Stimulated activated CD4-positive, alpha-beta T cell treated with anti-CD3 and anti-CD28 coated beads, Interleukin-1b, Interleukin-23, amount 100 ng/mL, for 1 hour (primary cell): ENCODE results near the gene SYNDIG1.

Source experiments
- DNase-seq, 2 donors: peaks; one replicate each; pipeline ENCODE4 v3.0.0-alpha.2; 2020; ENCODE audit warnings: low read depth in 2 of 2

SYNDIG1 gene

DNA sequence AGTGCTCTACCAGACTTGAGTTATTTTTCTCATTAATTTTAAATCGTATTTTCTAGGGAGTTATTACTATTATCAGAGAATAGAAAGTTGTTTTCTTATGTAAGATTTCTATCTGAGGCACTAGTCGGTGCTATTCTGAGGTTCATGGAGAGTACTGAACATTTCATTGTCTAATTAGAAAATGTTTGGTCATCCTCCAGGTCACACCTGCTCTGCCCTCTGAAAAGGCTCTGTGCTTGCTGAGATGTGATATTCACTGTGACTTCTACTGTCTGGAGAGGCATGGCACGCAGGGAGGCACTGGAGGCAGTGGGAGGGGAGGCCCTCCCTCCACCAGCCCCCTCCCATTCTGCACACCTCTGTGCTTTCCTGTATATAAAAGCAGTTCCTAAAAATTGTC lies 3.0 kb downstream of the SYNDIG1 start:
- DNase-seq, result no peak

DNA sequence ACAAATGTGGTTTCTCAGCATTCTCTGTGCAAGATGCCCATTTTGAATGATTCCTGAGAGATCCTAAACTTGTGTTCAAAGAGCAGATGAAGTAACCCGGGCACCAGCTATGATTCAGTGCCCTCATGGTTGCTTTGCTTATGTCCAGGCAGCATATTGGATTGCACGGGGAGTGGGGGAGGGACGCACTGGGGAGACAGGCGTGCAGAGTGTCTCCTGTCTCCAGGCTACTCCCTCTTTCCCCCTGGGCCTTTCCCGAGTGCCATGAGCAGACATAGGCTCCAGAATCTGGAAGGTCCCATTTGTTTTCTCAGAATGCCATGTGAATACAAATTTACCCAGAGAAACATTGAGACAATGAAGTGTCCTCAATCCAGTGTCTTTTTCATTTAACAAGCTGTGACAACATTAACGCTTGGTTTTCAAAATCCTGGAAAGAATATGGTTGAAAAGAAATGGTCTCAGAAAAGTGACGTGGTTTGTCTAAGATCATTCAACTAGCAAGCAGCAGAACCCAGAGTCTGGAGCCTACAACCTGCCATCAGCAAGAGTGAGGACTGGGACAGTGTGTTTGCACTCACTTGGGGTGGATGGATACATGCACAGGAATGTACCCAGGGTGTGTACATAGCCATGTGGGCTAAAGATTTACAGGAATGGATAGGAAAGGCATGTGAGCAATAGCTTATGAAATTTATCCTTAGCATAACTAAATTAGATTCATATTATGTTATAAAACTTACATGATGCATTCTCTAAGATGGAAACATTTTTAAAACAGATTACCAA lies 4.2 kb downstream of the SYNDIG1 start:
- no peak for DNase-seq

DNA sequence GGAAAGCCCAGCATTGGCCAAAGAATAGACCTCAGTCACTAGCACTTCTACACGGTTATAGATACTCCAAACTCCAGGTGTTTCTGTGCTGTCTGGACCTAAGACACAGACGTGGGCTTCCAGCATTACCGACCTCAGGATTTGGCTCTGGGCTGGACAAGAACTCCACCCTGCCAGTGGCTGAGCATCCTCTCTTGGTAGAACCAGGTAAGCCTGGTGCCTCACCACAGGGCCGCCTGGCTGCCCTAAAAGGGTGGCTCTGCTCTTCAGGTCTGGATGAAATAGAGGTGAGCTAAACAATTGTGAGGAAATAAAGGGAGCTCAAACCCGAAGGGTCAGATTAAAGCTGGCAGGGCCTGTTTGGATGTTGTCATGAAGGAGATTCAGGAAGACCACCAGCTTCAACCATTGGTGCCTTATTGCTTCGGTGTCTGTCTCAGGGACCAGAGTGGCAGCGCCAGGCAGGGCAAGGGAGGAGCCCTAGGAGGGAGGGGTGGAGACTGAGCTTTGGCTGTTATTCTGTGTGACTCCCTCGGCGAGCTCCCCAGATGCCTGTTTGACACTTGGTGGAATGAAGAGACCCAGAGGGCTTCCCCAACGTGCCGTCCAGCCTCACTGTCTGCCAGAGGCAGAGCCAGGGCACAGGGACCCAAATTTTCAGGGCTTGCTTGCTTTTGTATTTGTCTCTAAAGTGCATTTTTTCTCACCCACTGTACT lies 8.6 kb downstream of the SYNDIG1 start:
- no peak for DNase-seq

DNA sequence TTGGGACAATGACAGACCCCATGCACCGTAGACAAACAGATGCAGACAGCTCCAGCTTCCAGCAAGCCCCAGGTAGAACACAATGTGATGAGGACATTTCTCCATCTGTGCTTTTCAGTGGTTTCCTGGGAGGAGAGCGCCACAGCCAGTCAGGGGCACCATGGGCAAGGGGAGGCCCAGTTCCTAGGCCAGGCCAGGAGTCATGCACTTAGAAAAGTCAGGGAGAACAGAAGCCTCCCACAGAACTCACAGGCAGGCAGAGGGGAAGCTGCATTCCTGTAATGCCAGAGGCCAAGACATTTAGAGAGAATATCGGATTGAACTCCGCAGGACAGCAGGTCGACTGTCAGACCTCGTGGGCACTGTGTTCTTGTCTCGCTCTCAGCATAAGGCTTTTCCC lies 9.2 kb downstream of the SYNDIG1 start:
- no peak for DNase-seq

DNA sequence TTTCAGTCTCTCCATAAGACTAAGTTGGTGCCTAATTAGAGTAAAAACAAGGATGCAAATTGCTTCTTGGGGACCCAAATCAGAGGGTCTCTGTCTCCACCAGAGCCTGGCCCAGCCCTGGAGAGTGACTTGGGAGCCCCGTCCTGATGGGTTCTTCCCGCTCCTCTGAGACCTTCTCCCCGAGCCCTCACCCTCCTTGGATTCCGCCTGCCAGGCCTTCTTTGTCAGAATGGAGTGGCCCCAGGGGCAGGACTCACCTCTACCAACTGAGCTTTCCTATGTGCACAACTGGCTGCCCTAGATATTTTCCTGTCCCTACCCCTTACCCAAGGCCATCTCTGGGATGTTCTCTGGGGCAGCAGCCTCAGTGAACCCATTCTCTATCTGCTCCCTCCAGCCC lies 9.7 kb downstream of the SYNDIG1 start:
- no peak for DNase-seq

DNA sequence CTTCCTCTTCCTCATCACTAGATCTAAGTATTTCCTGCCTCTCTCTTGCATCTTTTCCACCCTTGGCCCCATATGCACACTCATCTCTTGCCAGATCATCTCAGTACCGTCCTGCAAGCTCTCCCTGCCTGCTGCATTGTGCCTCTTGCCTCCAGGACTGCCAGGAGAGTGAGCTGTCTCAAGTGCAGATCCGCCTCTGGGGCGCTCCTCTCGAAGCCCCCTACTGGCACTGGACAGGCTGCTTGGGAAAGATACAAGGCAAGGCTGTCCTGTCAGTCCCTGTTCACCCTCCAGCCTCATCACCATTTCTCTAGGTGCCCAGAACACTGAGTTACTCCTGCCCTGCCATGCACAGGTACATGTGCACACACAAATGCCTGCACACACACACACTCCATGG lies 10.2 kb downstream of the SYNDIG1 start:
- DNase-seq, result no peak

DNA sequence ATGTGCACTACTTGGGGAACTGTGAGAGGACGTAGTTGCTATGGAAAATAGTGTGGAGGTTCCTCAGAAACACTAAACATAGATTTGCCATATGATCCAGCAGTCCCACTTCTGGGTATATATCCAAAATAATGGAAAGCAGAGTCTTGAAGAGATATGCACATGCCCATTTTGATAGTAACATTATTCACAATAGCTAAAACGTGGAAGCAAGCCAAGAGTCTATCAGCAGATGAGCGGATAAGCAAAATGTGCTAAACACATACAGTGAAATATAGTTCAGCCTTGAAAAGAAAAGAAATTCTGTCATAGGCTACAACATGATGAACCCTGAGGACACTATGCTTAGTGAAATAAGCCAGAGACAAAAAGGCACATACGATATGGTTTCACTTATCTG lies 11.1 kb downstream of the SYNDIG1 start:
- no peak for DNase-seq

DNA sequence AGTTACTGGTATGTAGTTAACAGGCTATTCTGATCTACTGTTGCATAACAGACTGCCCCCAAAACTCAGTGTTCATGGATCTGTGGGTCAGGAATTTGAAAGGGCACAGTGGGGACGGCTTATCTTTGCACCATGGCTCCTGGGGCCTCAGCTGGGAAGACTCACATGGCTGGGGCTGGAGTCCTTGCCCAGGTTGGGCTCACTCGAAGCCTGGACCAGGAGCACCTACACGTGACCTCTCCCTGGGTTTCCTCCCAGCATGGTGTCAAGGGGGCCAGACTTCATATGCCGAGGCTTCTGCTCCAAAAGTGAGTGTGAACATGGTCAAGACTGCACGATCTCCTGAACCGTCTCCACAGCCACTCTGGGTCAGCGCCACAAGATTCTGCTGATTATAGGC lies 11.7 kb downstream of the SYNDIG1 start:
- no peak for DNase-seq

DNA sequence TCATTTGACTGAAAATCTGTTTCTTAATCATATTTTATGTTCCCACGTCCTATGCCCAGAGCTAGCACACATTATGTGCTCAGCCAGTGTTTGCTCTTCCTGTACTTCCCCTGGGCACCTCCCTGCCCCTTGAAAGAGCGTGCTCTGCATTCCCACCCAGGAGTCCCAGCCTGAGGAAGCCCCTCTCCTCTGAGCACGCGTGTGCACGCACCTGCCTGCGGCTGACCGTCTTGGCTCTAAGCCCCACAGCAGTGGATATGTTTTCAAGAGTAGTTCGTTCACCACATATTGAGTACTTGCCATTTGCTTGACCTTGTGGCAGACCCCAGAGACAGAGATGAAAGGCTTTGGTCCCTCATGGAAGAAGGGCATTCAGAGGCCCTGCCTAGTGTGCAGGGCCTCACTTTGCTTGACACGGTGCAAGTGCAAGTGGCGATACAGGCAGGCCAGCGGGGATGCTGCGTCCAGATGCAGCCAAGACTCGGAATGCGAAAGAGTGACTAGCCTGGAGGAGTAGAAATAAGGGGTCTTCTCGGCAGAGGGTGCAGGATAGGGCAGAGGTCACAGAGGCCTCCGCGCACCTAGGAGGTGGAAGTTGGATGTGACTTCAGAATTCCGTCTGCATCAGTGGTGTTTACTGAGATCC lies 14.1 kb downstream of the SYNDIG1 start:
- no peak for DNase-seq

DNA sequence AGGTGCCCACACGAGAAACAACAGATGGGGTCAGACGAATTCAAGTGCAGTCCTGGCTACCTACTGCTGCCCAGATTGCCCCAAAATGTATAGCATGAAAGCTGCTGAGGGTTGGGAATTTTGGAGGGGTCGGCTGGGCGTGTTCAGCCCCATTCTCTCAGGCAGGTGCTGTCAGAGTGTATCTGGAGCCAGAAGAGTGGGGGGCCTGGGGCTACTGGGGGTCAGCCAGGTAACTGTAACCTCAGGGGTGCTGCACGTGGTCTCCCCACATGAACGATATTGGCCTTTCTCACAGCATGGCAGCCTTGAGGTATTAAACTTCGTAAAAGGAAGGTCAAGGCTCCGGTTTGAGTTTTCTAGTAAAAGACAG lies 14.6 kb downstream of the SYNDIG1 start:
- no peak for DNase-seq

DNA sequence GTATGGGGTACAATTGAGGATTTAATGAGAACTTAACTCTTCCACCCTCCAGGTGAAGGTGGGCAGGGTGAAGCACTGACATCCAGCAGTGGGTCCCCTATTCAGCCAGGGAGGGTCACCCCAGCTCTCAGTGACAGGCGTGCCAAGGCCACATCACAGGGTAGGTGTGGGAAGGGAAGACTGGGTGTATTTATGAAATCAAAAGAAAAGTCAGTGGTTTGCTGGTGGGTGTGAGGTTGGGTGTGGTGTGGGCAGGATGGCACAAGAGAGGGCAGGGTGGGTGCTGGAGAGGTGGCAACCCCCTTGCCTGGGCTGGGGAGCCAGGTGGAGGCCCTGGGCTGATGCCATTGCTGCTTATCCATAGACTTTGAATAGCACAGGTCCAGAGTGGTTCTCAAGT lies 16.6 kb downstream of the SYNDIG1 start:
- DNase-seq, result no peak

DNA sequence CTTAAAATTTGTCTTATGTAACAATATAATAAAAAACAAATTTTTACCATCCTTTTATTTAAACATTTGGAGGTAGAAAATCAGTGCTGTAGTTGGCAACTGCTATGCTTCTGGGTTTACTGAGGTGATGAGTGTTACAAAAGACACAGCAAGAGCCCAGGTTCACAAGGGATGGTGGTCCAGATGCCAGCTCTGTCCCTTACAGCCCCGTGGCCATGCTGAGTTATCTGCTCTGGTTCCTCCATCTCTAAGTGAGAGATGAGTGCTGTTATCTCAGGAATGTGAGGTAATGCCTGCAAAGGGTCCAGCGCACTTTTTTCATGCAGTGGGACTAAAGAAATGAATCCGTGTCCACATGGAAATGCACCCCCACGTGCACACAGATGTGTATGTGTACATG lies 17.8 kb downstream of the SYNDIG1 start:
- no peak for DNase-seq

DNA sequence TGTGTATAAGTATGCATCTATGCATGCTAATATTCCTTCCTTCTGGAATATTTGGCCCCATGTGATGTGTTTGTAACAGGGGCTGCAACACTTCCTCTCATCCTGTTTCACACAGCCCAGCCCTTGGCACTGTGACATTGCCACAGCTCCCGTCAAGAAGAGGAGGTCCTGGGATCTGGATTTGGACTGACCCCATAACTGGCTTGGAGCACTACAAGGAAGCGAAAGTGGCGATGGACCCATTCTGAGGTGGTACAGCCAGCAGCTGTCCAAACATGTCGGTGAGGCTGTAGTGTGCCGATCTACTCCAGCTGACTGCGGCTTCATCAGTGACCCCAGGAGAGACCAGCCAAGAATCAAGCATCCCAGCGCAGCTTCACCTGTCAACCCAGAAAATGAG lies 18.2 kb downstream of the SYNDIG1 start:
- no peak for DNase-seq

DNA sequence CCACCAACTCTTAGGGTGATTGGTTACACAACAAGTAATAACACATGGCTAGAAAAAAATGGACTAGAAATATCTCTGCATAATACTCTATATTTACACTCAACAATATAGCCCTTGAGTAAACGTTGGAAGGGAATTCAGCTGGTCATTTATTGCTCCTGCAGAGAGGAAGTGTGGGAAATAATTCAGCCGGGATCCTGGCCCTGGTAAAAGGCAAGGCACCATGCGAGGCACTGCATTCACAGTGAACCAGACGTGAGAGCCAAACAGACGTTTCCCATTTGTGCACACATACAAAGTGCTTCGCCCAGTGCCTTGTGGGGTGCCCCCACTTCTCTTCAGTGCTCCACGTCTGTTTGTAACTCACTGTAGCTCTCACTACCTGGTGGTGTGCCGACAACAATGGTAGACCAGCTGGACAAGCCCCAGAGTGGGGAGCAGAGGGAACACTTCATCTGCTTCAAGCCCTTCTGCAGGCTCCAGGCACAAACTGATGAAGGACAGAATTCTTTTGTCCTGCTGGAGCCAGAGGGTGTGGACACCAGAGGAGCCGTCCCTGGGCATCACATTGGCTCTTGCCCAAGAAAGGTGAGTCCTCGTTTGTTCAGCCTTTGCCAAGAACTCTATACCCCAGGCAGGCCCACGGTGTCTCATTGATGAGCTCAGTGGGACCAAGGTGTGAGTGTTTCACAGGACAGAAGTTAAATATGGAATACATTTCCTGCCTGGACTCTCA lies 18.8 kb downstream of the SYNDIG1 start:
- no peak for DNase-seq

DNA sequence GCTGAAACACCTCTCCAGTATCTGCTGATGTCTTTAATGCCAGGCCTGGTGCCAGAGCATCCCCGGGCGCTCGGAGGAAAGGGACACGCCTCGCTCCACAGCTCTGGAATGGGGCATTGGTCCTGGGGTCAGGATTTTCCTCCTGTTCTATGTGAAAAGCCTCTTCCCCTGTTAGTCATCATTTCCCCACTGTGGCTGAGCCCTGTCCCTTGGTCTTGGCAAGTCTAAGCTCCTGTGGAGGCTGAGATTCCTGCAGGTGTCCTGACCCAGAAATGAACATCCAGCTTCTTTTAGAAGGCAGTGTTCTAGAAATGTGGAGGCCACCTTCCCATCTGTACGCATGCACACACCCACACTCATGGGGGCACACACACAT lies 19.4 kb downstream of the SYNDIG1 start:
- DNase-seq, result no peak

DNA sequence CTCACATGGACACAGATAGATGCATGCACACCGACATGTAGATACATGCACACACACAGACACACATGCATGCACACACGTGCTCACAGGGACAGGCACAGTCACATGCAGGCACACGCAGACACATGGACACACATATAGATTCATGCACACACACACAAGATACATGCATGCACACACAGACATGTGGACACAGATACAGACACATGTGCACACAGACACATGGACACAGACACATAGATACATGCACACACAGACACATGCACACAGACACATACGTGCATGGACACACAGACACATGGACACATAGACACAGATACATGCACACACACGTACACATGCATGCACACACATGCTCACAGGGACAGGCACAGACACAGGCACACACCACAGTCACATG lies 19.8 kb downstream of the SYNDIG1 start:
- DNase-seq, result no peak

DNA sequence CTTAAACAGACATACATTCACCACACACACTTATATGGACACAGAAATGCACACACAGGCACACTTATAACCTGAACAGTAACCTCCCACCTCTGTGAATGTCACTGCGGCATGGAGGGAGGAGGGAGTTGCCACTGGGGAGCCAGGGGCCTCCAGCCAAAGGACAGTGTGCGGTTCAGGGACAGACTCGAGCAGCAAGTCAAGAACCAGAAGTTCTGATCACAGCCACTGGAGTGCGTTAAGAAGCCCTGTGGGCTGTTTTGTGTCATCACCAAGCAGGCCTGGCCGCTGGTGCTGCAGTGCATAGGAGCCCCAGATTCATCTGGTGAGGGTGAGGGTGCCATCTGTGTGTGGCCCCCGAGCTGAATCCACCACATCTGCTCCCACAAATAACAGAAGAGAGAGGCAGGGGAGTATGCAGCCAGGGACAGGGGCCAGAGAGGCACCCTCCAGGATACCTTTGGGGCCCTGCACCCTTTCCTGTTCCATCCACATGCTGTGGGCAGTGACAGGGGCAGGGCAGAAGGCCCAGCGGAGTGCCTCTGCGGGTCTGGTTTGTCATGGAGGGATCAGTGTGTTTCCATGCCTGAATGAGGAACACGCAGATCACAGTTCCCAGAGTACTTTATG lies 20.3 kb downstream of the SYNDIG1 start:
- no peak for DNase-seq

DNA sequence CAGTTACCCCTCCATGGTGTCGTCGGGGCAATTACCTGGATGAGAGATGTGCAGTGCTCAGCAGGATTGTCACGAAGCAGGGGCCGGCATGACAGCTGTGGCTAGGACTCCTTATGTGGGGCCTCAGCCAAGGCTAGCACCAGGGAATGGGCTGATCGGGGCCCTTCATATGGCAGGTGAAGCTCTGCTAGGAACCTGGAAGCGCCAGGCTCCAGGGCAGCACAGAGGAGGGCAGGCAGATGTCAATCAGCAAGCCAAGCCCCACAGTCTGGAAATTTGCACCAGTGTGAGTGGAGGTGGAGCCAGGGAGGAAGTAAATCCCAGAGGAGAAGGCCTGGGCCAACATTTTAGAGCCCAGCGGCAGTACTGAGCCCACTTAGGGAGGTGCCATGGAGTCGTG lies 21.2 kb downstream of the SYNDIG1 start:
- no peak for DNase-seq

DNA sequence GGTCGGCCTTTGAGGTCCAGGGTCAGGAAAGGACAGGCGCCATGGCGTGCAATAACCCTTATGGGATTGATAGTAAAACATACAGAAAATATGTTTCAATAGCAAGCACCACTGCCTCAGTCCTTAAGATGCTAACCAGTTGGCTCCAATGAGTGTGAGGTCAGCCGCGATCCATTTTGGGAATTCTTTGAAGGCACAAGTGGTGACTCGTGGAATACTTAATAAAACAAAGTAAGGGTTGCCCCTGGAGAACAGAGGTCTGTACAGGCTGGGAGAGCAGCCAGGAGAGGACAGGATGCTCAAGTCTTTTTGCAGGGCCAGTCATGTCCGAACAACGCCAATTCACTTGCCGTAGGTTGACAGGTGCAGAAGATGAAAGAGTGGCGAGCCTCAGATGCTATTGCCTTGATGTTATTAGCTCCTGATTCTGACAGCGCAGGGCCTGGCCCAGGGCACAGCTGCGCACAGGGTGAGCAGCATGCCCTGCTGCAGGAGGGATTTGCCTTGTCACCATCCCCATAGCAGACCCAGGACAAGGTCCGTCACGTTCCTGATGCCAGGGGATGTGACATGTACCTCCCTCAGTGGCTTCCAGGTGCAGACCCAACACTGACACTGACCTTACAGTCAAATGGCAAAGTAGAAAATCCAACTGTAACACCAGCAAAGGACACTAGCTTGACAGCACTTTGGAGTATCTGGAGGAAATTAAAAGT lies 21.8 kb downstream of the SYNDIG1 start:
- DNase-seq, result no peak

DNA sequence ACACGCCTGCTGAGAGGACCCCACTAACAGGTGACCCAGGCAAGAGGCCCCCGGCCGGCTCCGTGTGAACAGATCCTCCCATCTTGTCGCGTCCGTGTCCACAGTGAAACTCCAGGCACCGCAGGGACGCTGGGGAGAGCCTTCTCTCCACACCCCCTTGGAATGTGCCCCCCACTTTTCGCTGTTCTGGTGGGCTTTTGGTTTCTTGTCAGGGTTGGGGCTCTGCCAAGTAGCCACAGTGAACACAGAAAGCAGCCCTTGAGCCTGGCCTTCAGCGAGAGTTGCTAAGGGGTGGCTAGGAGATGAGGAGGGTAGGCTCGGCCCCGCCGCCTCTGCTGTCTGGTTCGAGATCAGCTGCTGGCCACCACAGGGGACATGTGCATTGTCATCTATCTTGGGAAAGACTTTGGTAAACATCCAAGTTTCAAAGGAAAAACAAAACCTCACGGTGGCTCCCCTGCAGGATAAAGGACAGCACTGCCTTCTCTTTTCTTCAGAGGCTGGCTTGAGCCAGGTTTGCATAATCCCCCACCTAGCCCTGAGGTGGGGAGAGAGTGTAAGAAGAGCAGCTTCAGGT lies 22.7 kb downstream of the SYNDIG1 start:
- no peak for DNase-seq

DNA sequence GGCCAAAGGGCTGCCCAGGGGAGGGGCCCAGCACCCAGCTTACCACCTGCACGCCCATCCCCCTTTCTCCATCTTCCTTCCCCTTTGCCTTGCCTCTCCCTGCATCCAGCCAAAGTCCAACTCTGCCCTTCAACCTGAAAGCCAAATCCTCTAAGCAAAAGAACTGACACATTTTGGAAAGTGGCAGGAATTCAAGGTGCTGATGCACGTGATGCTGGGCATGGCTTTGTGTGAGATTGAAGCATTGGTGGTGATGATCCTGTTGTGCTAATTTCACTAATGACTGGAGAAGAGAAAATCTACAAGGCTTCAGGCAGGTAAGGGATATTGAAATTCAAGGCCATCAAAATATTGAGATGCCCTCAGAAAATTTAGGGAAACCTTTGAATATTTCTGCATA lies 23.3 kb downstream of the SYNDIG1 start:
- DNase-seq, result no peak
